Measurements from ENCODE around the gene RGS12.

GRCh38 chr4:3268395-3269104 is 24.3 kb upstream of the RGS12 start:
- no peak for TF ChIP-seq POLR2AphosphoS5 (IDR thresholded peaks at IDR 0.05; ENCODE audit: low read depth, low read length)
- no peak for TF ChIP-seq POLR2A (IDR thresholded peaks at IDR 0.05; ENCODE audit: low read depth, low read length)
